Transverse colon (tissue), 3 donors: ENCODE data around the gene TRMT5.

Experiments
- CTCF ChIP-seq, 5 experiments: fragments of 200-600 bp in 3 of 5; fragments of 450-650 bp in 2 of 5; sonication (generic) in 3 of 5; IDR thresholded peaks; 1 replicate in 2 of 5; 2 replicates in 3 of 5; pipeline ENCODE4 v1.5.1; 2016 to 2017; ENCODE audit warnings: antibody characterized with exemption in 5 of 5, inconsistent platforms in 3 of 5, mild to moderate bottlenecking in 2 of 5, moderate library complexity in 1 of 5
- POLR2A ChIP-seq: fragments of 450-650 bp; IDR thresholded peaks from one replicate; pipeline ENCODE4 v1.6.1; 2016; ENCODE audit warnings: antibody characterized with exemption, mild to moderate bottlenecking, moderate library complexity

GRCh38 chr14:60974090-60974651 is 6.7 kb downstream of the TRMT5 start:
- TF ChIP-seq POLR2A: no peak
- TF ChIP-seq CTCF (IDR thresholded peaks at IDR 0.05): no peak
